ENCODE results near the gene PARVB.

Gene PARVB

DNA sequence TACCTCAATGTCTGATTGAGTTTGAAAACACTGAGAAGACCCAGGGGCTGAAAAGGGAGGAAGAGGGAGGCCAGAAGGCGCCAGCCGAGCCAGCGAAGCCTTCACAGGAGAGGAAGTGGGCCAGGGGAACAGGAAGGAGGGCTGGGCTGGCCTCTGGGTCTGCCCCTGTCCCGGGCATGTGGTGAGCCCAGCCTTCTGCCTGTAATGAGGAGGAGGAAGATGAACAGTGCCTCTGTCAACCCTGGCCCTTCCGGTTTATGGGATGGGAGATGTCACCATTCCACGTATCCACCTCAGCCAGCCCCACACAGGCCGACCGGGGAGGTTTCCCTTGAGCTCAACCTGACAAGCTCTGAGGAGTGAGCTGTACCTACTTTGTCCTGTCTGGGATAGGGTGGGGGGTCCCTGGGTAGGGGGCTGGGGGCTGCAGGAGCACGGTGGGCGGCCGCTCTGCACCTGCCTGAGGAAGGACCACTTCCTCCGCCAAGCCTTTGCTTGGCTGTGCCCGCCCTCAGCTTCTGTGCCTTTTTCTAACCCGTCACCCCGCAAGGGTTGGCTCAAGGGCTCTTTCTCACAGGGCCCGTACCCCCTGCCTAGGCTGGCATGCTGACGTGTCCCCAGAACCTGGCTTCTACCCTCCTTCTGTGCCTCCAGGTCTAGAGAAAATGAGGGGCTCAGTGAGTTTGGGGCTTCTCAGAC lies 158.6 kb downstream of the PARVB start:
- DNase-seq (ENCODE audit: low read depth, low spot score): no peak

DNA sequence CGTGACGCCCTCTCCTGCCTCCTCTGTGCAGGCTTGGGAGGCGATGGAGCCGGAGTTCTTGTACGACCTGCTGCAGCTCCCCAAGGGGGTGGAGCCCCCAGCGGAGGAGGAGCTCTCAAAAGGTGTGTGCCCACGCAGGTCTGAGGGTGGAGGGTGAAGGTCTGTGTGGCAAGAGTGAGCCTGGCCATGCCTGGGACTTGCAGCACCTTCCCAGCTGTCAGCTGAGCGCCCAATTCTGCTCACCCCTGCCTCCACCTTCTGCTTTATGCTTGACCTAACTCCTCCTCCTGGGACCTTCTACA lies 159.1 kb downstream of the PARVB start:
- no peak for DNase-seq (ENCODE audit: low read depth, low spot score)

GRCh38 chr22:44184006-44184405 lies 159.9 kb downstream of the PARVB start:
- DNase-seq (ENCODE audit: low read depth, low spot score): no peak

- DNase-seq (ENCODE audit: low read depth, low spot score): no peak
These were observed 161.4 kb downstream of the PARVB start for GRCh38 chr22:44185237-44186120.

DNA sequence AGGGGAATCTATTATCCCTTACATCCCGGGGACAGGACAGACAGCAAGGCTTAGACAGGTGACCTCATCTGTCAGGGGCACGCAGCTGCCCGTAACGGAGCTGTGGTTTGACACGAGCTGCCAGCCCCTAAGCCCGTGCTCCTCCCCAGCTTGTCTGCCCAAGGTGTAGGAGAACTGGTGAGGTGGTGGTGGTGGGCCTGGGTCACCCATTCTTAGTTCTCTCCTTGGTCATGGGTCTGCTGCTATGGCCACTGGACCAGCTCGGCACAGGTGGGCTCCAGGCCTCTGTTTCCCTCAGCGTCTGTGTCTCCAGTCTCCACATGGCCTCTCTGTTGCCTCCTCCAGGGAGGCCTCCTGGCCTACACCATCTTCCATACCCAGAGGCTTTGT lies 162.0 kb downstream of the PARVB start:
- DNase-seq (ENCODE audit: low read depth, low spot score): no peak

DNA sequence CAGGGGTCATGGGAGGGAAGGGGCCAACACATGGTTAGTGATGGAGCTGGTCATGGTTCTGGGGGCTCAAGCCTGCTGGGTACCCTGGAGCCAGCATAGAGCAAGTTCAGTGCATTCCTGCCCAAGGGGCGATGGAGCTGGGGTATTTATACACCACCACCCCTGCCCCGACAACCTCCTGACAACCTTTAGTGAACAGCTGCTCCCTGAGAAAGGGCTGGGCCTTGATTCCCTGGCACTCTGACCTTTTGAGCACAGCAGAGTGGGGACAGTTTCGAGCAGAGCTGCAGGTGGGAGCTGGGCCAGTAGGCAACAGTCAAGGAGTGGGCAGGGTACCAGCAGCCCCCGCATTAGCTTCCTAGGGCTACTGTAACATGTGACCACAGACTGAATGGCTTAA lies 162.6 kb downstream of the PARVB start:
- DNase-seq (ENCODE audit: low read depth, low spot score): no peak

DNA sequence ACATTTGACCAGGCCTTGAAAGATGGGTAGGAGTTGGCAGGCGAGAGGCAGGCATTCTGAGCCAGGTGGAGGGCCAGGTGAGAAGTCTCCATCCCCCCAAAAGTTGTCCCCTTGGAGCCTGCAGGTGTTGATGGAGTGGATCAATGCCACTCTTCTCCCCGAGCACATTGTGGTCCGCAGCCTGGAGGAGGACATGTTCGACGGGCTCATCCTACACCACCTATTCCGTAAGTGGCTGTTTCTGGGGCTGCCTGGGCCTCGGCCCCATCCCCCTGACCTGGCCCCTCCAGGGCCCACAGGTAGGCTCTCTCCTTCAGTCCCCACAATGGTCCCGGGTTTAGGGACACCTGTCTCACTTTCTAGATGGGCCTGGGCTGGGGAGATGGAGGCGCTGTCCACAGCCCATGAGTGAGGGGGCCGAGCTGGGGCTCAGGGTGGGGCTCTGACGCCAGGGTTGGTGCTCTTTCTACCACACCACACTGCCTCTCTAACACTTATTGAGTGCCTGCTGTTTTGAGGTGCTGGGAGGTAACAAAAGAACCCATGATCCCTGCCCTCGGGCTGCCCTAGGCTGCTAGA lies 163.6 kb downstream of the PARVB start:
- no peak for DNase-seq (ENCODE audit: low read depth, low spot score)

DNA sequence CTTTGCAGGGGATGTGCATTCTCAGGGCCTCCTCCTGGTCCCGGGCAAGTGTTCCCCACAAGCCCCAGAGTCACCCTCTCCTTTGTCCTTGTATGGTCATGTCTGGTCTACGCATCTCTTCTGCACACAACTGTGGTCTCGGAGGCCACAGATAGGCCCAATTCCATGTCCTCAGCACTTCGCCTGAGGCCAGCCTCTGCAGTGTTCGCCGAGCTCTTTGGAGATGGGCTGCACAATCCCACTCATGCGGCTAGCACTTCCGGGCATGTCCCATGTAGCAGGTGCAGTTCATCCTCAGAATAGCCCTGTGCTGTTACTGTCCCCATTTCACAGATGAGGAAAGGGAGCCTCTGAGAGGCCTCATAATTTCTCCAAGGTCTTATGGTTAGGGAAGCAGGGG lies 164.2 kb downstream of the PARVB start:
- no peak for DNase-seq (ENCODE audit: low read depth, low spot score)

- no peak for DNase-seq (ENCODE audit: low read depth, low spot score)
These were observed 165.0 kb downstream of the PARVB start for GRCh38 chr22:44188986-44189630.

DNA sequence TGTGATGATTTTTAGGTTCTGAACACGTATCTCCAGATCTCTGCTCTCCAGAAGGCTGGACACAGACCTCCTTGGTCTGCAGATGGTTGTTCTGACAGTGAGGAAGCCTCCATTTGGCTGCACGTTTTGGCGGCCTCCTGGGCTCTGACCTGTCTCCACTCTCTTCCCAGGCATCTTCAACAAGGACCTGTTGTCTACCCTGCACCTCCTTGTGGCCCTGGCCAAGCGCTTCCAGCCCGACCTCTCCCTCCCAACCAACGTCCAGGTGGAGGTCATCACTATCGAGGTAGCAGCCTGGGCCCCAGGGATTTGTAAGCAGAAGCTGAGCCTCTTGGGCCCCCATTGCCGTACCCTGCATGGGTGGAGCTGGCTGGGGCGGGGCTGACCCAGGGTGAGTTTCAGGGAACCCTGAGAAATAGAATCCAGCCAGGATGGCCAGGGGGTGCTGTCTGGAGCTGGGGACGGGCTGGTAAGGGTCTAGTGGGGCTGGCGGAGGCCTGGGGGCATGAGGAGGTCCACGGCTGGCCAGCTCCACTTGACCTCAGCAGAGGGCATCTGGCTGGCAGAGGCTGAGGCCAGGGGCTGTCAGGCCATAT lies 166.4 kb downstream of the PARVB start:
- no peak for DNase-seq (ENCODE audit: low read depth, low spot score)

DNA sequence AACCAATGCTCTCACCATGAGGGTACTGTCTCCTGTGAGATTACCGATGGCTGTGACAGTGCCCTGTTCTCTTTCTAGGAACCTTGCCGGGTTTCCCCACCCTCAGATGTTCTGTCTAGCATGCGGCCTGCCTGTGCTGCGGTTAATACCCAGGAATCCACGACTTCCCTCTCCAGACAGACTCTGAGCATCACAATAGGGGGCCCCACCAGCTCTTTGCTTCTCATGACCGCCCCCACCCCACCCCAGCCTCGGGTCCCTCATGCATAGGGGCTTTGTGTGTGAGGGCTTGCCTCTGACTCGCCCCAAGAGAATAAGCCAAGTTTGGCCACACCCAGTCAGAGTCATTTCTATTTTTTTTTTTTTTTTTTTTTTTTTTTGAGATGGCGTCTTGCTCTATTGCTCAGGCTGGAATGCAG lies 166.9 kb downstream of the PARVB start:
- no peak for DNase-seq (ENCODE audit: low read depth, low spot score)

GRCh38 chr22:44192098-44192815 lies 168.2 kb downstream of the PARVB start:
- no peak for DNase-seq (ENCODE audit: low read depth, low spot score)

GRCh38 chr22:44192816-44193534 lies 168.9 kb downstream of the PARVB start:
- DNase-seq (ENCODE audit: low read depth, low spot score): no peak

GRCh38 chr22:44193535-44193891 lies 169.4 kb downstream of the PARVB start:
- no peak for DNase-seq (ENCODE audit: low read depth, low spot score)

DNA sequence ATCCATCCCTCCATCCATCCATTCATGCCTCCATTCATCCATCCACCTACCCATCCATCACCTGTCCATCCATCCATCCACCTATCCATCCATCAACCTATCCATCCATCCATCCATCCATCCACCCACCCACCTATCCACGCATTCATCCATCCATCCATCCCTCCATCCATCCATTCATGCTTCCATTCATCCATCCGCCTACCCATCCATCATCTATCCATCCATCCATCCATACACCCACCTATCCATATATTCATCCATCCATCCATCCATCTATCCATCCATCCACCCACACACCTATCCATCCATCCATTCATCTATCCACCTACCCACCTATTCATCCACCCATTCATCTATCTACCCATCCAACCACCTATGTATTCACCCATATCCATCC lies 170.5 kb downstream of the PARVB start:
- no peak for DNase-seq (ENCODE audit: low read depth, low spot score)

DNA sequence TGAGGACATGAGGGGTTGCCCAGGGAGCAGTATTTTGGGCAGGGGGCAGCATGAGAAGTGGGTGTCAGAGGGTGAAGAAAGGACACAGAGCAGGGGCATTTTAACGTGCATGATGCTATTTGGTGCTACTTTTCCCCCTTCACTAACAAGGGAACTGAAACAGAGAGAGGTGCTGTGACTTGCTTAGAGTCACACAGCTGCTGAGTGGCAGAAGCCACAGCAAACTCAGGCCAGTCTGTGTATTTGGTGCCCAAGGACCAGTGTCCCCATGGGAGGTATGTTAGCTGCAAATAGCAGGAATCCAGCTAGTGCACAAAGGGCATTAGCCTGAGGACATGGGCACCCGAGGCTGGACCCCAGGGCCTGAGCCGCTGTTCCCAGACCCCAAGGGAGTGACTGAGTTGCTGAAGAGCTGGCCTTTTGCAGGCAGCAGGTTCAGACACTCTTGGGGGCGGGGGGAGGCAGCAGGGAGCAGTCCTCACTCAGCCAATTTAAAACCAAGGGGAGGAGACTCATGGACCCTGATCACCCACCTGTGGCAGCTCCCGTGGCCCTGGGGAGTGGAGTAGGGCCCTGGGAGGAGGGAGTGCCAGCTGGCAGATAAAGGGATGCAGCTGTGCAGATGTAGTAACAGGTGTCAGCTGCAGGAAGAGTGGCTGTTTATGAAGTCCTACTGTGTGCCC lies 171.2 kb downstream of the PARVB start:
- no peak for DNase-seq (ENCODE audit: low read depth, low spot score)

GRCh38 chr22:44196241-44196640 lies 172.1 kb downstream of the PARVB start:
- no peak for DNase-seq (ENCODE audit: low read depth, low spot score)

DNA sequence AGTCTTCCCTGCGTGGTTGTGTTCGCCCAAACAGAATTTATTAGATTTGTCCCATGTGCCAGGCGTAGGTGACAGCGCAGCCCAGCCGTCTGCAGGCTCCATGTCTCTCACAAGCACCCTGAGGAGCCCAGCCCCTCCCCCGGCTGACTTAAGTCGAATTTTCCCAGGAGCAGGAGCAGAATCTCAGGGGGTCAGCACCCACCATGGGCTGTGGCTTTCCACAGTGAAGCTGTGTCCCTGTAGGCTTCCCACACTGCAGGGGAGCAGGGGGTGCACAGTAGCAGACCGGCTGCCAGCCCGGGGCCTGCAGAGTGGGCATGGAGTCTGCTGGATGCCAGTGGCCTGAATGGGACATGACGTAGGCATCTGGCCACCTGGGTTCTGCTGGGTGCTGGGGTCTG lies 172.6 kb downstream of the PARVB start:
- no peak for DNase-seq (ENCODE audit: low read depth, low spot score)

DNA sequence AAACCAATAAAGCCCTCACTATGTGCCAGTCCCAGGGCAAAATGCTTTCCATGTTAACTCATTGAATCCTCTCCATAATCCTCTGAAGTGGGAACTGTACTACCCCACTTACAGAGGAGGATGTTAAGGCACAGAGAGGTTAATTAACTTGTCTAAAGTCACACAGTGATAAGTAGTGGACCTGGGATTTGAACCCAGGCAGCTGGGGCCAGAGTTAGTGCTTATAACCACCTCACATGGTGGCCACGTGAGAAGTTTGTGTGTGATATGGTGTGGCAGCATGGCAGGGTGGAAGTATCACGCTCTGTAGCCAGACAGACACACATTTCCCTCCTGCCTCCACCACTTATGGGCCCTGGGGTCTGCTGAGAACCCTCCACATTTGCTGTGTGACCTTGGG lies 173.2 kb downstream of the PARVB start:
- DNase-seq (ENCODE audit: low read depth, low spot score): no peak

DNA sequence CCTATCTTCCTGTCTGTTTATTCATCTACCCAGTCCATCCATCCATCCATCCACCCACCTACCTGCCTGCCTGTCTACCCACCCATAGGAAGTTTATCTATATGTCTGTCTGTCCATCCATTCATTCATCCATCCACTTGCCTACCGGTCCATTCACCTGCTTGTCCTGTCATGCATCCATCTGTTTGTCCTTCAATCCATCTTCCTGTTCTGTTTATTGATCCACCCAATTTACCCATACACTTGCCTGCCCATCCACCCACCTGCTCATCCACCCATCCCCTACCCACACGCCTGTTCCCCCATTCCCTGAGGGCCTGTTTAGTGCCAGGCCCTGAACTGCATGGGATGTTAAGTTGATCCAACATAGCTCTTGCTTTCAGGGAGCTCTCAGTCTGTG lies 175.1 kb downstream of the PARVB start:
- DNase-seq (ENCODE audit: low read depth, low spot score): no peak

Measured in brain pericyte (primary cell).